GM12878 (cell line): ENCODE measurements around the gene KCNK17.

ENCODE experiments used
- CTCF ChIP-seq, 3 experiments: IDR thresholded peaks in 2 of 3; conservative IDR thresholded peaks in 1 of 3; 2 replicates each; pipeline ENCODE4 v1.5.1; 2011; ENCODE audit warnings: low read depth in 3 of 3, low read length in 3 of 3, mild to moderate bottlenecking in 3 of 3, control low read depth in 2 of 3, moderate library complexity in 2 of 3, inconsistent platforms in 1 of 3, mixed read lengths in 1 of 3; ENCODE audit not compliant: control insufficient read depth in 2 of 3, insufficient read depth in 1 of 3; ENCODE audit errors: extremely low read depth in 1 of 3
- ETV6 ChIP-seq, 2 experiments: fragments of 450-650 bp in 1 of 2; IDR thresholded peaks in 1 of 2; conservative IDR thresholded peaks in 1 of 2; 2 replicates each; pipeline ENCODE4 v1.6.1; 2014; ENCODE audit warnings: antibody characterized with exemption in 1 of 2, borderline replicate concordance in 1 of 2, low read depth in 1 of 2, mild to moderate bottlenecking in 1 of 2, moderate library complexity in 1 of 2
- EZH2 ChIP-seq: IDR thresholded peaks from 2 replicates; pipeline ENCODE4 v1.6.1; 2012; ENCODE audit warnings: low read depth, mild to moderate bottlenecking, control low read depth, inconsistent platforms, low read length, borderline replicate concordance; ENCODE audit not compliant: control insufficient read depth
- JUND ChIP-seq: IDR thresholded peaks from 2 replicates; pipeline ENCODE4 v1.6.1; 2012; ENCODE audit warnings: low read depth, mild to moderate bottlenecking, low read length, improper control_type of control experiment, moderate library complexity
- POLR2AphosphoS5 ChIP-seq: IDR thresholded peaks from 2 replicates; pipeline ENCODE4 v1.6.1; 2011; ENCODE audit warnings: mild to moderate bottlenecking, low read length, inconsistent platforms
- RBBP5 ChIP-seq: fragments of 200-600 bp; sonication (generic); conservative IDR thresholded peaks from 2 replicates; pipeline ENCODE4 v1.6.1; 2016
- STAT1 ChIP-seq: fragments of 450-650 bp; conservative IDR thresholded peaks from 2 replicates; pipeline ENCODE4 v1.6.1; 2014; ENCODE audit warnings: antibody characterized with exemption, mild to moderate bottlenecking
- TARDBP ChIP-seq: IDR thresholded peaks from 2 replicates; pipeline ENCODE4 v1.6.1; 2016; ENCODE audit warnings: borderline replicate concordance
- TF ChIP-seq, protein P1 (sequence below): fragments of 450-650 bp; IDR thresholded peaks from 2 replicates; pipeline ENCODE4 v1.6.1; 2017; ENCODE audit warnings: mild to moderate bottlenecking, low read depth, inconsistent platforms; ENCODE audit not compliant: poor library complexity, severe bottlenecking

DNA sequence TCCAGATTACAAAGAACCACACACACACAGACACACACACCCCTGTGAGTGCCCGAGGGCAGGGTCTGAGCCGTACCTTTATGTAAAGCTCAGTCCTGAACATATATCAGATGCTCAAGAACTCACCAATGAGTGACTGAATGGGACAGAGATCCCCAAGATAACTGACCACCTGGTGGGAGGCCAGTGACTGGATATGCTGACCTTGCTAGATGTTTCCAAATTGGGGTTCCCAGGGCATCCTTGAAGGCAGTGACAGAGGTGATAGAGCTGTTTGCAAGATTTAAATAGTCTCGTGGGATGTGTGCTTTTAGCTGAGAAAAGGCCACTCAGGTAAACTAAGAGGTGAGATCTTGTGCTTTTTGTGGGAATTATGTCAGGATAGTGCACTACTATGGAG, 39.3 kb downstream of the KCNK17 start:
- TF ChIP-seq CTCF (IDR thresholded peaks at IDR 0.05 in 2 of 3, conservative IDR thresholded peaks at IDR 0.05 in 1 of 3; ENCODE audit: control insufficient read depth in 2 of 3, extremely low read depth in 1 of 3, insufficient read depth in 1 of 3, low read depth in 3 of 3, low read length in 3 of 3) (no peak), STAT1 (no peak), POLR2AphosphoS5 (no peak), JUND (no peak), RBBP5 (no peak), TARDBP (no peak), EZH2 (no peak), ETV6 (conservative IDR thresholded peaks at IDR 0.05 in 1 of 2, IDR thresholded peaks at IDR 0.05 in 1 of 2; ENCODE audit: borderline replicate concordance in 1 of 2, low read depth in 1 of 2) (no peak)
- TF ChIP-seq, protein P1, sequence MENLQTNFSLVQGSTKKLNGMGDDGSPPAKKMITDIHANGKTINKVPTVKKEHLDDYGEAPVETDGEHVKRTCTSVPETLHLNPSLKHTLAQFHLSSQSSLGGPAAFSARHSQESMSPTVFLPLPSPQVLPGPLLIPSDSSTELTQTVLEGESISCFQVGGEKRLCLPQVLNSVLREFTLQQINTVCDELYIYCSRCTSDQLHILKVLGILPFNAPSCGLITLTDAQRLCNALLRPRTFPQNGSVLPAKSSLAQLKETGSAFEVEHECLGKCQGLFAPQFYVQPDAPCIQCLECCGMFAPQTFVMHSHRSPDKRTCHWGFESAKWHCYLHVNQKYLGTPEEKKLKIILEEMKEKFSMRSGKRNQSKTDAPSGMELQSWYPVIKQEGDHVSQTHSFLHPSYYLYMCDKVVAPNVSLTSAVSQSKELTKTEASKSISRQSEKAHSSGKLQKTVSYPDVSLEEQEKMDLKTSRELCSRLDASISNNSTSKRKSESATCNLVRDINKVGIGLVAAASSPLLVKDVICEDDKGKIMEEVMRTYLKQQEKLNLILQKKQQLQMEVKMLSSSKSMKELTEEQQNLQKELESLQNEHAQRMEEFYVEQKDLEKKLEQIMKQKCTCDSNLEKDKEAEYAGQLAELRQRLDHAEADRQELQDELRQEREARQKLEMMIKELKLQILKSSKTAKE = no peak
